DMS79 (cell line): ENCODE results near the gene KRT86.
"Not testable (repeated sequence)": the region's sequence is repeated elsewhere in the genome, so short reads cannot be mapped to it uniquely, and the experiment has no call there.

Experiments
- DNase-seq: peaks from one replicate; lab custom pipeline; 2025; lab: John Stamatoyannopoulos, UW

The KRT86 gene

DNA sequence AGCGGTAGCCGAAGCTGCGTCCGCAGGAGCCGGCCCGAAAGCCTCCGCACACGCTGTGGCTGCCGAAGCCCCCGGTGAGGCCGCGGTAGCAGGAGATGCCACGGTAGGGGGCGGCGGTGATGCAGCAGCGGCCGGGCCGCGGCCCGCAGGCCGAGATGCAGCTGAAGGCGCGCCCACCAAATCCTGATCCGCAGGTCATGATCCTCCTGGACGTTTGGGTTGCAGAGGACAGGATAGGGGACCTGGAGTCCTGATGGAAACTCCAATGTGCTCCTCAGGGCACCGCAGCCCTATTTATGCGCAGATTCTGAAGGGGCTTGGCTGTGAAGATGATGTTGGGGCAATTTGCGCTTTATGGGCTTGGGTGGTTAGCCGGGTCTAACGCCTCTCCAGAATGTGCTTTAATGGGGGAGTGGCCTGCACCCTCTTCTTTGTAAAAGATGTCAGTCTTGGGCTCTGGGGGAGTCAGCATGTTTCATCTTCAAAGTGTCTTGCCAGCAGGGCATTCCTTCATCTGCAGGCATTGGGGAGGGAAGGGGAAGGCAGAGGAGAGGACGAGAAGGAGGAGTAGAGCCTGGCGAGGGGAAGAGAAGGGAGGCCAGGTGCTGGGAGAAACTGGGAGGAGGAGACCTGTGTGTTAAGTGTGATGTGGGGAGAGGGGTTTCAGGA lies 17.0 kb downstream of the KRT86 start, which contains the start of gene KRT81:
KRT81 (minus strand) TSS at position 268 of the 669 bp plus-strand sequence; CDS start at position 199, 69 bp downstream.
- DNase-seq: no peak

DNA sequence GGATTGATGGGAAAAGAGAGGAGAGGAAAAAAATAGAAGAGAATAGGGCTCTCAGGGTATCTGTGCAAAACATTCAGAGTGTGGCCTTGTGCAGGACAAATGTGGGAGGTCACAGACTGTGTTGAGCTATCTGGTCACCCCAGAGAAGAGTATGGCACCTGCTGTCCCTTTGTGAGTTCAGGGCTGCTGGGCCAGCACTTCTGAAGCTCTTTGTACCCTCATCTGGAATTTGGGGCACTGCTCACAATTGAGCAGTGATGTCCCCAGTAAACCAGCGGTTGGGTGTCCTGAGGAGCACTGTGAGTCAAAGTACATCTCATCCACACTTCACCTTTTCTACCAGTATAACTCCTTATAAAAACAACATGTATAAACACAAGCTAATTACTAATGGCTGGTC lies 19.5 kb downstream of the KRT86 start:
- no peak for DNase-seq

DNA sequence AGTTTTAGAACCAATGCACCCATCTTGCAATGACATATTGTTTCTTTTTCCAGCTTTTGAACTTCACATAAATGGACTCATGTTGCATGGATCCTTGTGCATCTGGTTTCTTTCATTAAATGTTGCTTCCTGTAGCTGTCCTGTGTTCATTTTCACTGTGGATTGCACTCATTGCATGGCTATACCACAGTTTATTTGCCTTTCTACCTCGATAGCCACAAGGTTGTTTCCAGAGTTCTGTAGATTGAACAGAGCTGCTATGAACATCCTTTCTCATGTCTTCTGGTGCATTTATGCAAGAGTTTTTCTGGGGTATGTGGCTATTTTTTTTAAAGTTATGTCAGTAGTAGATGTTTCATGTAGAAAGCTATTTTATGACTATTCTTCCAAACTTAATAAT lies 20.4 kb downstream of the KRT86 start:
- no peak for DNase-seq

DNA sequence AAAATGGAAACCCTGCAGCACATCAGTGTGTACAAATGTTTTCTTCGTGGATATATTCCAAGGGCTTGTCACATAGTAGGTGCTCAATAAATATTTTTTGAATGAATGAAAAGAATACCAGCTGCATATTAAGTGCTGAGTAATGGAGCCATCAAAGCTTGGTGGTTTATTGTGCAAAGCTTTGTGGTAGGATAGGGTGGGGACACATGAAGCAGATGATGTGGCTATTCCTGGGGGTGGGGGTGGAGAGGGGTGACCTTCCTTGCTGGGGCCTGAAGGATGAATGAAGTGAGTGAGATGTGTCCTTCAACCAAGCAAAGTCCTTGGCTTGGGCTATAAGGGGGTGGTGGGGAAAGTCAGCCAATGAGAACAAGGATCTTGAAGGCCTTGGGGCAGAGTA lies 21.2 kb downstream of the KRT86 start:
- no peak for DNase-seq

DNA sequence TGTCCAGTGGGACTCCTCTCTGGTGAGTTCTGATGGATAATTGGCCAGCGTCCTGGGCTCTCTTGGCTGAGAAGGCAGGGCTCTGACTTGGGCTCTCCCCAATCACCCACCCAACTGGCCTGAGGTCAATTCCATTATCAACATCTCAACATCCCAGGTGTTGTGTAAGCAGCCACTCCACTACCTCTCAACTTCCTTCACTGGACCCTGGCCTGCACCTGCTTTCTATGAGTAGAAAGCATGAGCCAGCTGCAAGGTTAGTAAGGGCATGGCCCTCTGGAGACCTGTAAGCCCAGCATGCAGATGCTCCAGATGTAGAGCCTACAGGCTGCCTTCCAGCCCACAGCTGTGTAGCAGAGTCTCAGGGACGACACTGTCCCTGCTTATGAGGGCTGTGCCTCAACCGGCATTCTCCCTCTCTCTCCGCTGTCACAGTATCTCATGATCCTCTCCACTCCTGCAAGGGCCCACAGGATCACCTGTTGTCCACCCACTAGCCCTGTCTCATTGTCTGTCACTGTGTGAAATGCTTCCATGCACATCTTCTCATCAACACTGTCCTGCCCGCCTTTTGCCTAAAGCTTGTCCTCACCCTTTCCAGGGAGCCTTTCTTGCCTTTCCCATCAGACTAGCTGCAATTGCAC lies 22.2 kb downstream of the KRT86 start:
- no peak for DNase-seq

DNA sequence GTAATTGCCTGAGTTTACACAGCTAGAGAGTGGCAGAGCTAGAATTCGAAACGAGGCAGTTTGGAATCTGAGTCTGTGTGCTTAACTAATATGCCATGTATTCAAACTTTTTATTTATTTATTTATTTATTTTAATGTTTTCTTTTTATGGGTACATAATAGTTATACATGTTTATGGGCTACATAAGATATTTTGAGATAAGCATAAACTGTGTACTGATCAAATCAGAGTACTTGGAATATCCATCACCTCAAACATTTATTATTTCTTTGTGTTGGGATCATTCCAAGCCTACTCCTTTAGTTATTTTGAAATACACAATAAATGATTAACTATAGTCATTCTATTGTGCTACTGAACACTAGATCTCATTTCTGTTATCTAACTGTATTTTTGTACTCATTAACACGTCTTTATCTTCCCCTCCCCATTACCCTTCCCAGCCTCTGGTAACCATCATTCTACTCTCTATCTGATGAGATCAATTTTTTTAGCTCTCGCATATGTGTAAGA lies 24.3 kb downstream of the KRT86 start:
- DNase-seq: no peak

DNA sequence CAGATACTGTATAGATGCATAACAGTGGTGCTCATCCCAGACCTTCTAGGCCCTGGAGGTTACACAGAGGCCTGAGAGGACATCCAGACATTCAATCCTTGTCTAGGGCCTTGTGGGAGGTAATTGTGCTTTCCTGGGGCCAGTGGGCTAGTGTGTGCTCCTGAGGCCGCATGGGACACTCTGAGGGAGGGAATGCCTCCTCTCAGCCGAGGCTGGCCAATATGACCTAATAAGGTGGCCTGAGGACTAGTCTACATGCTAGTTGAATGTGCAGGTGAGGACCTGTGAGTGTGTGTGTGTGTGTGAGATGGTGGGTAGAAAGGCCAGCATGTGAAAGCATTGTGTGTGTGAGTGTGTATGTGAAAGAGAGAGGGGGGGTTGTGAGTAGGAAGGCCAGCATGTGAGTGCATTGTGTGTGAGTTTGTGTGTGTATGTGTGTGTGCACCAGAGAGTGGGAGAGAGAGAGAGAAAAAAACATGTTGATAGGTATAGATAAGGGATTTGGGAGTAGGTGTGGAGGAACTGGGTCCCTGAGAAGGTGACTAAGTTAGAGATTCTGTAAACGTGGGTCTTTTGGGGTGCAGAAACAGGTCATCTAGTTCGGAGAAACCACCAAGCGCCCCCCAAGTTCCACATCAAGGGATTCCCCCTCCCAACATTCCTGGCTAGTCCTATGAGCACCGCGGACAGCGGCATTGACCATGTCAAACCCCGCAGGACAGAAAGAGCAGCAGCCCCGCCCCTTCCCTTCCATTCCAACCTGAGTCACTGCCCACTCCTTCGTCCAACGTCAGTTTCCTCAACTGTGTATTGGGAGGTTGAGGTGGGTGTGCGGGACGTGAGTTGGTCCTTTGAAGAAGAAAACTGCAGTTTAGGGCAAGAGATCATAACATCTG lies 26.6 kb downstream of the KRT86 start:
- DNase-seq: no peak

DNA sequence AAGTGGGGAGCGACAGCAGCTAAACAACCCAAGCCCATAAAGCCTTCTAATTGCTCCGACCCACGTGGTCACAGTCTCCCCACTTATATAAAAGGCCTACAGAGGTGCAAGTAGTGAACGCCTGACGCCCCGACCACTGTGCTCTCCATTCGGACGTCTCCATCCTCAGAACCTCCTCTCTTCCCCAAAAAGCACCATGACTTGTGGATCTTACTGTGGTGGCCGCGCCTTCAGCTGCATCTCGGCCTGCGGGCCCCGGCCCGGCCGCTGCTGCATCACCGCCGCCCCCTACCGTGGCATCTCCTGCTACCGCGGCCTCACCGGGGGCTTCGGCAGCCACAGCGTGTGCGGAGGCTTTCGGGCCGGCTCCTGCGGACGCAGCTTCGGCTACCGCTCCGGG lies 27.3 kb downstream of the KRT86 start:
- DNase-seq: not testable (repeated sequence)

DNA sequence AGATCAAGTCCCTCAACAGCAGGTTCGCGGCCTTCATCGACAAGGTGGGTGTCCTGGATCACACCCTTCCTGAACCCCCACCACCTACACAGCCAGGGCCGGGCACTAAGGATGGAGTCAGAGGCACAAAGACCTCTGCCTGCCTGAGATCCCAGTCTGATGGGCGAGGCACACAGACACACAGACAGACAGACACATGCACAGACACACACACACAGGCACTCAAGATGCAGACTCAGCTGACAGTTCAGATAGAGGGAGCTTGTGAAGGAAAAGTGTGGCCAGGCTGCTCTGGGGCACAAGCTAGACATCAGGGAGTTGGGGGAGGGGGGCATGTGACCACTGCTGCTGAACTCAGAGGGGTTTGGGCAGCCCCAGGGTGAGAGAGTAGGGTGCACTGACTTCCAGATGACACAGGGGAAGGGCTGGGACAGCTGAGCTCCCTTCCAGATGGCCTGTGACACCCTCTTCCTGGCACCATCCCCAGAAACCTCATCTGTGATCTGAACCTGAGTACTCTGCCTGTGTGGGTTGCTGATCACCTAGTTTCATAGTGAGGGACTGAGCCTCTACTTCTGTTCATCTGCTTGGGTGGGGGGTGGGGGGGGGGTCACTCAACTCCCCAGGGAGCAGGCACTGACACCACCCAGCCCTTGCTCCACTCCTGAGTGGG lies 27.9 kb downstream of the KRT86 start:
- not testable (repeated sequence) for DNase-seq

DNA sequence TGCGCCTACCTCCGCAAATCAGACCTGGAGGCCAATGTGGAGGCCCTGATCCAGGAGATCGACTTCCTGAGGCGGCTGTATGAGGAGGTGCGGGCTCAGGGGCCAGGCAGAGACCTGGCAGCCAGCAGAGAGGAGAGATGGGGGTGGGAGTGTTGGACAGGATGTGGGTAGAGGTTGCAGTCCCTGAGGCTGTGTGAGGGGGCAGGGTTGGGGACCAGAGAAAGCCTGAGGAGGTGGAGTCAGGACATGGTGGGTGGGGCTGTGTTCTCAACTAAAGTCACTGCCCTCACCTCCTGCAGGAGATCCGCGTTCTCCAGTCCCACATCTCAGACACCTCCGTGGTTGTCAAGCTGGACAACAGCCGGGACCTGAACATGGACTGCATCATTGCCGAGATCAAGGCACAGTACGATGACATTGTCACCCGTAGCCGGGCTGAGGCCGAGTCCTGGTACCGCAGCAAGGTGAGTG lies 30.5 kb downstream of the KRT86 start:
- DNase-seq: not testable (repeated sequence)

DNA sequence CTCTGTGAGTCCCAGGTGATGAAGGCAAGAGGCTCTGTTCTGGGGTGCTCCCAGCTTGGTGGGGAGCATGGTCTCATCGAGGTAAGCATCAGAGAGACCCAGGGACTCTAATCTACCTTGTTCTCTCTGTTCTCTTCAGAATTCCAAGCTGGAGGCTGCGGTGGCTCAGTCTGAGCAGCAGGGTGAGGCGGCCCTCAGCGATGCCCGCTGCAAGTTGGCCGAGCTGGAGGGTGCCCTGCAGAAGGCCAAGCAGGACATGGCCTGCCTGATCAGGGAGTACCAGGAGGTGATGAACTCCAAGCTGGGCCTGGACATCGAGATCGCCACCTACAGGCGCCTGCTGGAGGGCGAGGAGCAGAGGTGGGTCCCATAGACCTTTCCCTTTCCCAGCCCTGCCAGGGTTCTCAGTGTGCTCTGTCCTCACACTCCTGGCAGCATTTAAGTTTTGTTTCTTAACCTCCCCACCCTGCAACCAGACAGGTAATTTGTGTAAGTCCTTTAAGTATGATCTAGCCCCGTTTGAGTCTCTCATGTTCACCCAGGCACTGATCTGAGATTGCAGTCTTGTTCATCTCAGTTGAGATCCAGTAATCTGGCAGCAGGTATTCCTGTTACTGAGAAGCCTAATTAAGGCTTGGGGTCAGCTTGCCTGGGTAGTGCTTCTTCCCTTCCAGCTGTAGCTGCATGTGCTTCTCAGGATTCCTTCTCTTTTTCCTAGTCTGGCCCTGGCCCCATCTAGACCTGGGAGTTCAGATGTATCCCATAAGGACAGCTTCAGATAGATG lies 31.7 kb downstream of the KRT86 start:
- no peak for DNase-seq

DNA sequence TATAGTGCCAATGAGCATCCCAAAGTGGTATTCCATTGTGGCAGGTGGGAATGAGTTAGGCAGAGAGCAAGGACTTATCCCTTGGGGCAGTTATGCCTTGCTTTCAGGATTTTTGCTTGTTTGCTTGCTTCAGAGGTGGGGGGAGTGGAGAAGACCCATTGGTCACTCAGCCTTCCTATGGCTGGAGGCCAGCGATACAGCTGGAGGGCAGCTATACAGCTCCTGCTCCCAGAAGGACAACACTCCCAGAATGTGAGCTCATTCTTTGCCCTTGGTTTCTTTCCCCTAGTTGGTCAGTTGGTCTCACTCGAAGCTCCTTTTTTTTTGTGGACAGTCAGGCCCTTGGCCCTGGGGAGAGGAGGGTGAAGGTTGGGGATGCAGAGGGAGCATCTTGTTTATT lies 32.3 kb downstream of the KRT86 start:
- no peak for DNase-seq

DNA sequence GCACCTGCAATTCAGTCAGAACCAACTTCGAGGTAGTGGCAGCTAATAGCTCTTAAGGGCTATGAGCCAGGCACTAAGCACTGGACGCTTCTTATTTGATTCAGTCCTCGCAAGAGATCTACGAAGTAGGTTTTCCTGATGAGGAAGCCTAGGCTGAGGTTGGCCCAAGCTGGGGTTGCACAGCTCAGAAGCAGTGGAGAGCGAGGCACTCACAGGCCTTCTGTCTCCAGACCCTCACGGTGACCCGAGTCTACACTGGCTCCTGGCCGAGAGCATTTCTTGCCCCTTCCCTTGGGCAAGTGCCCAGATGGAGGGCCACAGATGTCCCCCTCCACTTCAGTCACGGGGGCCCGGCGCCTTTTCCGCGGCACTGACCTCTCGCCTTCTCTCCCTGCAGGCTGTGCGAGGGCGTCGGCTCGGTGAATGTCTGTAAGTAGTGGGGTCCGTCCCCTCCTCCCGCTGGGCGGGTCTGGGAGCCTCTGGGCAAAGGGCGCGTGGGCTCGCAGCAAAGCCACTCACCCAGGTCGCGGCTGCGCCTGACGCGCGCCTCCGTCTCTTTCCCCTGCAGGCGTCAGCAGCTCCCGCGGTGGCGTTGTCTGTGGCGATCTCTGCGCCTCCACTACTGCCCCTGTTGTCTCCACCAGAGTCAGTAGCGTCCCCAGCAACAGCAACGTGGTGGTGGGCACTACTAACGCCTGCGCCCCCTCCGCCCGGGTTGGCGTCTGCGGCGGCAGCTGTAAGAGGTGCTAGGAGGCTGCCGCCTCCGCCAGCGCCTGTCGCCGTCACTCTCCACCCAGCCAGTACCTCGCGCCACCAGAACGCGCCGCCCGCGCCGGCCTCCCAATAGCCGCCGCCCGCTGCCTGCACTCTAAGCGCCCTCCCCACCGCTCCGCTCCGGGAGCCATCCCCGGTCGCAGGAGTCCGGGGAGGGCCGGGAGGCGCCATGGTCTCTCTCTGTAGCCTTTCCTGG lies 33.7 kb downstream of the KRT86 start:
- DNase-seq: no peak

DNA sequence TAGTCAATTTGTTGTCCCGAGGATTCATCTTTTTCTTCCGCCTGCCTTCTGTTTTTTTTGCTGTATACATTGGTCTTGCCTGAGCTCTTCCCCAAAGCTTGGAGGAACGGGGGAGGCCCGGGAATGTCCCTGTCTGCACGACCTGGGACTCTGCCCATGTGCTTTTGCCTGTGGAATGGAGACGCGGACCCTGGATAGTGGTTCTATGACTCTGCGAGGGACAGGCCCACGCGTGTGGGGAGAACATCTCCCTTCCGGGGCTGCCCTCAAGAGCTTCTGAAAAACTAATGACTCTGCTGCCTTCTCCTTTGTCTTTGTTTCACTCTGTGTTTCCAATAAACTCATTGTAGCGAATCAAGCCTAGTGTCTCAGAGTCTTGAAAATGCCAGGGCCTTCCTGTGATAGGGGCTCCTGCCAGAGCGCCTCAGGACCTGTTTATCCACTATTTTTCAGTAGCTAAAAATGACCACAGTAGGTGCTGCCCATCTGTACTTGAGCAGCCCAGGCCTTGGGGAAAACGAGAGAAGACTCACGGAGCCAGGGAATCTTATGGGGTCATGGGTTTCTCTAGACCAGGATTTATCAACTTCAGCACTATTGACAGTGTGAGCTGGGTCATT lies 34.5 kb downstream of the KRT86 start:
- DNase-seq: no peak

DNA sequence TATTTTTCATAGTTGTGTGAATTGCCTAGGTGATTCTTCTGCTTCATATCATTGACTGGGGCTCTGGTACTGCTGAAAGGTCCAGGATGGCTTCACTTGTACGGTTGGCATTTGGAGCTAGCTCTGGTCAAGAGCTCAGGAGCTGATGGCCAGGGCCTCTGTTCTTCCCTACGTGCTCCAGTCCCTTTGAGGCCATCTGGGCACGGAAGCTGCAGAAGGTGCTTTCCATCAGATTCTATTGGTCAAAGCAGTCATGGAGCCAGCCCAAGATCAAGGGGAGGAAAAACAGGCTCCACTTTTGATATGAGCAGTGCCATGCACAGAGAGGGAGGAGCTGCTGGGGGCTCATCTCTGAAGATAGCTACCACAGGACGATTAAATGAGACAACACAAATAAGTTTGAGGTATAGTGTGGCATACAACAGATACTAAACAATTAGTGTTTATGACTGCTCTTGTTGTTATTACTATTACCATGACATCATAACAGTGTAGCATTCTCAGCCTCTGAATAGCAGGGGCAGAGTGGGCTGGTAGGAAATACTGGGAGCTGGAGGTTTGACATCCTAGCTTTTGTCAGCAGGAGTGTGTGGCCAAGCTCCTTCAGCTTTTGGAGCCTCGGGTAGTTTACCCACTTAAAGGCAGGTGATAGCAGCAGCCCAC lies 36.3 kb downstream of the KRT86 start:
- no peak for DNase-seq

DNA sequence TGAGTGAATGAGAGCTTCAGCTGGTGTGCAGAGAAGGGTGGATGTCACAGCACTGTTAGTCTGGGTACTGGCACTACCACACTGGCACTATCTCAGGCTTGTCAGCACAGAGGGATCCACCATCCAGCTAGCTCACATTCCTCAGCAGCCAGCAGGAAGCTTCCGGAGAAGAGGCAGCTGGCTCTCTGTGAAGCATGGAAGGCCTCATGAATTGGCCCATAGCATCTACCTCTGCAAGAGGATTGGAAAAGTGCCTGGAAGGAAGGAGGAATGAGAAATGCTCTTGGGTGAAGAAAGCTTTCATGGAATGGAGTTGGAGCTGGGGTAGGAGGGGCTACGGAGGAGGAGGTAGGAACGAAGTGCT lies 36.8 kb downstream of the KRT86 start:
- DNase-seq: no peak

DNA sequence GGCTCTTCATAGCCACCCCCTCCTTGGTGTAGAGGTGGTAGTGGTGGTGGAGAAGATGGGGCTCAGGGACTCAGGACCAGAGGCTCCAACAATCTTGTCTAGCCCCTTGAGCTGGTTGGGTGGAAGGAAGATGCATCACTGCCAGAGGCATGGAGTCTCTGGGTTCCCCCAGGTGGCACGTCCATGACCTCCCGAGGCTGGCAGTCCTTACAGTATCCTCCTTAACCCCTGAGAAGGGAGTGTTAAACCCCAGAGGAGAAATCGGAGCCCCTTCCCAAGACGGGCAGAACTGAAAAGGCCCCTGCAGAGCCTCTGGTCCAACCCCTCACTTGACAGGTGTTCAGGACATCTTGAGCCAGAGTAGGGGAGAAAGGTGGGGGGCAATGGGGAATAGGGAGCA lies 37.6 kb downstream of the KRT86 start:
- DNase-seq: no peak

DNA sequence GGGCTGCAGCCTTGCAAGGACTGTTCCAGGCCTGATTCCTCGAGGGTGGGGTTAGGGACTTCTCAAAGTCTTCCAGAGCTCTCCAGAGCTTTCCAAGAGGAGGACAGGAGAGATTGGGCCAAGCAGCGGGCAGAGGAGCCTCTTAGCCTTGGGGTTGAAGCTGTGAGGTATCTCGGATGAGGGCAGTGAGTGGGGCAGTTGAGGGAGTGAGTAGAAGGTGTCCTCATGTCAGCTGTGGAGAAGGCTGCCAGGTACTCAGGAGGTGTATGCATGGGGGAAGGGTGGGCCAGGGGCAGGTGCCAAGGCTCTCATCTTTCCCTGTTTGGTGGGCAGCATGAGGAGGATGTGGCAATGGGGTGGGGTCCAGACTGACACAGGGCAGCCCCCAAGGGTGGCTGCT lies 39.0 kb downstream of the KRT86 start:
- DNase-seq: no peak

DNA sequence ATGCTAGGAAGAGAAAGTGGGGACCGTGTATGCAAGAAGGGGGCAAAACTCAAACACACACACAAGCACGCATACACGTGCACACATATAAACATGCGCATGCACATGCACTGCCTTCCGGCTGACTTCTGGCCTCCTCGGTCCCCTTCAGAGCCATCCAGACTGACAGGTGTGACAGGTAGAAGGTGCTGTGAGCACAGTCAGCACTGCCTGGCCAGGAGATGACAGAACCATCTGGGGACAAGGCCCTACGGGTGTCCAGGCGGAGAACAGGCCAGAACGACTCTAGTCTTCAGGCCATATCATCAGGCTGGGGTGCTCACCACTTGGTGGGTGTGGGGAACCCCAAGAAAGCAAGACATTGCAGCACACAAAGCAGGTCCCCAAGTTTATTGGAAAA lies 39.5 kb downstream of the KRT86 start:
- DNase-seq: no peak
